Measurements from ENCODE around the gene FAM110A. TPM values are rescaled to one million over a fixed set of nuclear protein-coding genes. Genes with fewer than 3 reads are reported as not detected.

FAM110A gene
- total and polyA plus RNA-seq, 2 donors (not counting 1 experiment from before 2014, with no cell fraction given), result 15.6 to 18.4 TPM

DNA sequence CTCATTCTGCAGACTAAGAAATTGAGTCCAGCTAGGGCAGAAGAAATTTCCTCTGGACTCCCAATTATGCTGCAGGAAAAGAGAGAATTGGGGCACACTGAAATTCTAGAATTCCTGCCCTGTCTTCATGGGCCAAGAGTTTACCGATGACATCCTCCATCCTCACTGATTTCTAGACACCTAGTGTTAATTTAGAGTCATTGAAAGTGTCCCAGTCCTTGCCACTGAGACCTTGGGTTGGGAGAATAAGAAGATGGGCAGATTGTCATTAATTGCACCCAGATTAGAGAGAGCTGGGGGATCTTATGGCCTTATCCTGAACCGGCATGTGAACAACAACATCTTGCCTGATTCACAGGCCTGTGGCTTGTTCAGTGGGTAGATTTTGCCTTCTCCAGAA, 53.6 kb downstream of the FAM110A start:
- Mint-ChIP-seq H3K27me3 (peaks cover 46% of the 10 kb centered on the region), H3K4me3 (no peak overlapping the region), H3K27ac (no peak overlapping the region), H3K4me1 (peaks cover 15% of the 10 kb centered on the region), H3K9me3 (ENCODE audit: insufficient read depth) (no peaks in the 10 kb centered on the region)
- WGBS (ENCODE audit: insufficient coverage), result 100% methylated on average over 1 of the region's 2 CpGs
- ChIA-PET CTCF (interaction anchor here (0.6 to 1.6 kb wide), 3 partner anchors 33 to 68 kb away, joined by 3 to 4 read pairs (median 3); no protein-coding TSS in a partner anchor), POLR2A (no interaction called here)
- Histone ChIP-seq H3K4me3 (ENCODE audit: control extremely low read depth in 1 of 5, extremely low read depth in 1 of 5, insufficient read depth in 1 of 5, low read depth in 2 of 5, low read length in 4 of 5) (no peak overlapping the region), H3K9ac (ENCODE audit: low read length) (no peak overlapping the region), H3K4me2 (replicated peaks; ENCODE audit: low read depth, low read length, poor library complexity, severe bottlenecking) (no peak overlapping the region), H3K36me3 (replicated peaks in 1 of 2; ENCODE audit: control extremely low read depth in 1 of 2, control insufficient read depth in 1 of 2, extremely low read depth in 1 of 2, insufficient read depth in 2 of 2, low read length in 1 of 2) (no peaks in the 10 kb centered on the region), H2AFZ (ENCODE audit: insufficient read depth, low read depth, low read length, poor library complexity, severe bottlenecking) (no peak overlapping the region), H3K4me1 (ENCODE audit: control insufficient read depth in 2 of 2, insufficient read depth in 2 of 2, low read length in 2 of 2) (peaks cover 13 to 14% of the 10 kb centered on the region in 2 donors), H3K79me2 (ENCODE audit: control insufficient read depth, insufficient read depth, low read length) (no peaks in the 10 kb centered on the region), H3K27me3 (replicated peaks in 1 of 4; ENCODE audit: control extremely low read depth in 1 of 4, control insufficient read depth in 3 of 4, insufficient read depth in 4 of 4, low read length in 3 of 4) (peaks cover 0 to 17% (median 6%) of the 10 kb centered on the region in 4 experiments), H3K9me3 (ENCODE audit: control extremely low read depth in 1 of 3, control insufficient read depth in 2 of 3, insufficient read depth in 1 of 3, low read length in 2 of 3) (no peaks in the 10 kb centered on the region), H4K20me1 (ENCODE audit: control insufficient read depth, insufficient read depth, low read length, poor library complexity, severe bottlenecking) (no peaks in the 10 kb centered on the region), H3K27ac (ENCODE audit: low read length in 2 of 2) (no peak overlapping the region)
- no peak for DNase-seq
- TF ChIP-seq CTCF (IDR thresholded peaks at IDR 0.05) (no peak), EZH2 (IDR thresholded peaks at IDR 0.05; ENCODE audit: borderline replicate concordance, insufficient read depth, low read depth, low read length, poor library complexity, severe bottlenecking) (no peak)
- no peak for ATAC-seq (ENCODE audit: low read depth)
- intact Hi-C loops (cut with micrococcal nuclease), result no loop called here

GRCh38 chr20:888057-888456, 54.5 kb downstream of the FAM110A start:
- POLR2A ChIA-PET, result no interaction called here
- CTCF ChIA-PET, result interaction anchor here (1.6 kb wide), 1 partner anchor 67 kb away, joined by 4 read pairs; no protein-coding TSS in a partner anchor
- peaks cover 52% of the 10 kb centered on the region for H3K27me3 Mint-ChIP-seq

More at GRCh38 chr20:888057-888456, 54.5 kb downstream of the FAM110A start:
- H3K9me3 Mint-ChIP-seq (ENCODE audit: insufficient read depth), result no peaks in the 10 kb centered on the region
- H3K4me3 Mint-ChIP-seq, result no peak overlapping the region
- no peaks in the 10 kb centered on the region for H4K20me1 ChIP-seq (ENCODE audit: control insufficient read depth, insufficient read depth, low read length, poor library complexity, severe bottlenecking)
- no peak overlapping the region for H3K4me3 ChIP-seq (ENCODE audit: control extremely low read depth in 1 of 5, extremely low read depth in 1 of 5, insufficient read depth in 1 of 5, low read depth in 2 of 5, low read length in 4 of 5)
- H3K36me3 ChIP-seq (replicated peaks in 1 of 2; ENCODE audit: control extremely low read depth in 1 of 2, control insufficient read depth in 1 of 2, extremely low read depth in 1 of 2, insufficient read depth in 2 of 2, low read length in 1 of 2), result no peaks in the 10 kb centered on the region
- no peak overlapping the region for H3K4me2 ChIP-seq (replicated peaks; ENCODE audit: low read depth, low read length, poor library complexity, severe bottlenecking)
- H3K4me1 ChIP-seq (ENCODE audit: control insufficient read depth in 2 of 2, insufficient read depth in 2 of 2, low read length in 2 of 2), result peaks cover 13 to 21% of the 10 kb centered on the region in 2 donors
- DNase-seq (no peak), ATAC-seq (ENCODE audit: low read depth) (no peak)
- TF ChIP-seq EZH2 (IDR thresholded peaks at IDR 0.05; ENCODE audit: borderline replicate concordance, insufficient read depth, low read depth, low read length, poor library complexity, severe bottlenecking) (no peak), CTCF (IDR thresholded peaks at IDR 0.05) (no peak)
- H3K27ac ChIP-seq (ENCODE audit: low read length in 2 of 2), result no peak overlapping the region
- H3K27ac Mint-ChIP-seq, result no peak overlapping the region
- H2AFZ ChIP-seq (ENCODE audit: insufficient read depth, low read depth, low read length, poor library complexity, severe bottlenecking), result no peak overlapping the region
- H3K4me1 Mint-ChIP-seq, result peaks cover 21% of the 10 kb centered on the region
- 95% methylated on average over 2 of the region's 2 CpGs for WGBS (ENCODE audit: insufficient coverage)
- no peaks in the 10 kb centered on the region for H3K79me2 ChIP-seq (ENCODE audit: control insufficient read depth, insufficient read depth, low read length)
- no peaks in the 10 kb centered on the region for H3K9me3 ChIP-seq (ENCODE audit: control extremely low read depth in 1 of 3, control insufficient read depth in 2 of 3, insufficient read depth in 1 of 3, low read length in 2 of 3)
- peaks cover 0 to 17% (median 6%) of the 10 kb centered on the region in 4 experiments for H3K27me3 ChIP-seq (replicated peaks in 1 of 4; ENCODE audit: control extremely low read depth in 1 of 4, control insufficient read depth in 3 of 4, insufficient read depth in 4 of 4, low read length in 3 of 4)
- no peak overlapping the region for H3K9ac ChIP-seq (ENCODE audit: low read length)
- intact Hi-C loops (cut with micrococcal nuclease), result no loop called here

Measured in B cell (primary cell).